ENCODE results near the gene OSGEP. TPM values are rescaled to one million over a fixed set of nuclear protein-coding genes. Genes with fewer than 3 reads are reported as not detected.

OSGEP gene
- total RNA-seq, 1 donor from 2014 or later = 35.7 TPM

- no peak overlapping the region for H3K4me3 Mint-ChIP-seq (ENCODE audit: unreplicated experiment)
- no peak overlapping the region for H3K27ac Mint-ChIP-seq (ENCODE audit: unreplicated experiment)
- peaks cover 3% of the 10 kb centered on the region for H3K27me3 Mint-ChIP-seq (ENCODE audit: unreplicated experiment)
- no peaks in the 10 kb centered on the region for H3K9me3 Mint-ChIP-seq (ENCODE audit: unreplicated experiment)
- no peak for TF ChIP-seq CTCF (IDR thresholded peaks at IDR 0.05)
- no peaks in the 10 kb centered on the region for H3K36me3 Mint-ChIP-seq (ENCODE audit: unreplicated experiment)
- peaks cover 6% of the 10 kb centered on the region for H3K4me1 Mint-ChIP-seq (ENCODE audit: unreplicated experiment)
- no peak for DNase-seq (ENCODE audit: extremely low spot score, unreplicated experiment)
Measured at GRCh38 chr14:20429801-20430669, 24.6 kb downstream of the OSGEP start.

GRCh38 chr14:20428802-20429201, 25.8 kb downstream of the OSGEP start:
- Mint-ChIP-seq H3K27me3 (ENCODE audit: unreplicated experiment) (peaks cover 3% of the 10 kb centered on the region), H3K36me3 (ENCODE audit: unreplicated experiment) (no peaks in the 10 kb centered on the region), H3K4me3 (ENCODE audit: unreplicated experiment) (no peak overlapping the region), H3K27ac (ENCODE audit: unreplicated experiment) (no peak overlapping the region), H3K4me1 (ENCODE audit: unreplicated experiment) (peaks cover 6% of the 10 kb centered on the region), H3K9me3 (ENCODE audit: unreplicated experiment) (no peaks in the 10 kb centered on the region)
- TF ChIP-seq CTCF (IDR thresholded peaks at IDR 0.05) = no peak
- no peak for DNase-seq (ENCODE audit: extremely low spot score, unreplicated experiment)

- H3K9me3 Mint-ChIP-seq (ENCODE audit: unreplicated experiment) = no peaks in the 10 kb centered on the region
- H3K4me1 Mint-ChIP-seq (ENCODE audit: unreplicated experiment) = peaks cover 6% of the 10 kb centered on the region
- H3K4me3 Mint-ChIP-seq (ENCODE audit: unreplicated experiment) = no peak overlapping the region
- no peak for TF ChIP-seq CTCF (IDR thresholded peaks at IDR 0.05)
- DNase-seq (ENCODE audit: extremely low spot score, unreplicated experiment) = no peak
- no peaks in the 10 kb centered on the region for H3K27me3 Mint-ChIP-seq (ENCODE audit: unreplicated experiment)
- H3K27ac Mint-ChIP-seq (ENCODE audit: unreplicated experiment) = no peak overlapping the region
- H3K36me3 Mint-ChIP-seq (ENCODE audit: unreplicated experiment) = no peaks in the 10 kb centered on the region
Measured at GRCh38 chr14:20428010-20428365, 26.6 kb downstream of the OSGEP start.

GRCh38 chr14:20427231-20428009, 27.2 kb downstream of the OSGEP start:
- Mint-ChIP-seq H3K9me3 (ENCODE audit: unreplicated experiment) (no peaks in the 10 kb centered on the region), H3K4me1 (ENCODE audit: unreplicated experiment) (peaks cover 6% of the 10 kb centered on the region), H3K4me3 (ENCODE audit: unreplicated experiment) (no peak overlapping the region), H3K36me3 (ENCODE audit: unreplicated experiment) (no peaks in the 10 kb centered on the region), H3K27ac (ENCODE audit: unreplicated experiment) (no peak overlapping the region), H3K27me3 (ENCODE audit: unreplicated experiment) (no peaks in the 10 kb centered on the region)
- DNase-seq (ENCODE audit: extremely low spot score, unreplicated experiment) = no peak
- no peak for TF ChIP-seq CTCF (IDR thresholded peaks at IDR 0.05)

- Mint-ChIP-seq H3K9me3 (ENCODE audit: unreplicated experiment) (no peaks in the 10 kb centered on the region), H3K36me3 (ENCODE audit: unreplicated experiment) (no peaks in the 10 kb centered on the region), H3K27me3 (ENCODE audit: unreplicated experiment) (no peaks in the 10 kb centered on the region), H3K4me1 (ENCODE audit: unreplicated experiment) (peaks cover 6% of the 10 kb centered on the region), H3K27ac (ENCODE audit: unreplicated experiment) (no peak overlapping the region), H3K4me3 (ENCODE audit: unreplicated experiment) (no peak overlapping the region)
- no peak for TF ChIP-seq CTCF (IDR thresholded peaks at IDR 0.05)
- DNase-seq (ENCODE audit: extremely low spot score, unreplicated experiment) = no peak
Measured at GRCh38 chr14:20424851-20425250, 29.8 kb downstream of the OSGEP start.
